NK-92 (cell line): ENCODE results near the gene CFAP46.

ENCODE experiments used
- DNase-seq: peaks from one replicate; lab custom pipeline; 2025; ENCODE audit not compliant: unreplicated experiment; lab: John Stamatoyannopoulos, UW

Gene CFAP46

GRCh38 chr10:132865851-132866600, 76.3 kb downstream of the CFAP46 start:
- DNase-seq: no peak

DNA sequence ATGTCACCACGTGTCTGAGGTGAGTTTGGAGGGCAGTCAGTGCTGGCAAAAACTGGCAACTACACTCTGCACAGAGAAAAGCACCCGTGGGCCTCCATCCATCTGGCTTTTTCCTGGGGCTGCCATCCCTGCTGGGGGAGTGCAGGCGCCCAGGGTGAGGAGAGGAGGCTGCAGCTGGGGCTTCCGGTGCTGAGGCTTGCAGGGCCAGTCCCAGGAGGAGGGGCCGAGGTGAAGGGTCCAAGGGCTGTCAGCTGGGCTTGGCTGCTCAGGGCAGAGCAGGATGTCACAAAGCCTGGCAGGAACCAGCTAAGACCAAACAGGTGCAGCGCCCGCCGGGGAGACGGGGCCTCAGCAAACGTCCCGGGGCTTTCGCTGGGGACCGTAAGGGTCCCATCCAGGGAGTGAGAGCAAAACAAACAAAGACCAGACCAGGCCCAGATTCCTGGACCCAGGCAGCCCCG, 77.2 kb downstream of the CFAP46 start:
- no peak for DNase-seq

GRCh38 chr10:132862485-132863420, 79.6 kb downstream of the CFAP46 start:
- DNase-seq: no peak

- DNase-seq: no peak
Observed at GRCh38 chr10:132861884-132862461, 80.4 kb downstream of the CFAP46 start.

- DNase-seq: no peak
Observed at GRCh38 chr10:132861116-132861691, 81.2 kb downstream of the CFAP46 start.

DNA sequence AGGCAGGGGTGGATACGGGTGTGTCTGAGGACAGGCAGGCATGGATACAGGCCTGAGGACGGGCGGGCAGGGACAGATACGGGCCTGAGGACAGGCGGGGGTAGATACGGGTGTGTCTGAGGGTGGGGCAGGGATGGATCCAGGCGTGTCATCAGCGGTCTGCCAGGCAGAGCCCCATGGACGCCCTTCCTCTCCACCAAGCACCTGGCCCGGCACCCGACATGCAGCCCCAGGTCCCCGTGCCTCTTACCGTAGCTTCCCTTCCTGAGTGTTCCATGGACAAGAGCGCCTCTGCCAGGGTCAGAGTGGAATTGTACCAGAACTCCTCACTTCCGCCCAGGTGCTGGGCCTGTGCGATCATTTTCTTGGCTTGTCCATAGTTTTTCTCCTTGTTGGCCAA, 81.8 kb downstream of the CFAP46 start:
- DNase-seq: no peak

- no peak for DNase-seq
Observed at GRCh38 chr10:132859084-132859855, 83.1 kb downstream of the CFAP46 start.

DNA sequence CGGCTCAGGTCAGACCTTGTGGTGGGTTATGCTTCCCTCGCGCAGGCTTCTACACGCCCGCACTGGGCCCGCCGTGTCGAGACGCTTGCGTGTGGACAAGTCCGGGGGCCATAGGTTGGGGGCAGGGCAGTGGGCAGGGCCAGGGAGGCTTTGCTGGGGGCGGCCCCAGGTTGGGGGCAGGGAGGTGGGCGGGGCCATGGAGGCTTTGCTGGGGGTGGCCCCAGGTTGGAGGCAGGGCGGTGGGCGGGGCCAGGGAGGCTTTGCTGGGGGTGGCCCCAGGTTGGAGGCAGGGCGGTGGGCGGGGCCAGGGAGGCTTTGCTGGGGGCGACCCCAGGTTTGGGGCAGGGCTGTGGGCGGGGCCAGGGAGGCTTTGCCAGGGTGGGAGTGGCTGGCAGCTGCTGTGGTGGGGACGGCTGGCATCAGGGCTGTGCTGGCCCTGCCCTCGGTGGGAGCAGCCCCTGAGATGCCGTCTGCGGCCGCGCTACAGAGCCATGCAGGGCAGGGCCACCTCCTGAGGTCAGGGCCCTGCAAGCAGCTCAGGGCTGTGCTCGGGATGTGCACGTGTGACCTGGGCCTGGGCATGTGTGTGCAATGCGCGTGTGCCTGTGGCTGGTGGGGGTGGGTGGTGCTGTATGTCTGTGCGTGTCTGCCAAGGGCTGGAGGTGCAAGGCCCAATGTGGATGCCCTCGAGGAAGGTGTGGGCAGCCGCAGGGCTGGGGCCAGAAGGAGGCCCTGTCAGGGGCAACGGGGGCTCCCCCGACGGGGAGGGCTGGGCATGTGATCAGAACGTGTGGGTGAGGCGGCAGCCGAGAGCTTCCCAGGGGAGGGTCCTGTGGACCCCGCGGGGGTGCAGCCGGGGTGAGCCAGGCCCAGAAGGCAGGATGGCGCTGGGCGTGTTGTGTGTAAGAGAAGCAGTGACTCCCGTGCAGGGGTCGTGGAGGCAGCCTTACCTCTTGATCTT, 84.0 kb downstream of the CFAP46 start:
- no peak for DNase-seq

DNA sequence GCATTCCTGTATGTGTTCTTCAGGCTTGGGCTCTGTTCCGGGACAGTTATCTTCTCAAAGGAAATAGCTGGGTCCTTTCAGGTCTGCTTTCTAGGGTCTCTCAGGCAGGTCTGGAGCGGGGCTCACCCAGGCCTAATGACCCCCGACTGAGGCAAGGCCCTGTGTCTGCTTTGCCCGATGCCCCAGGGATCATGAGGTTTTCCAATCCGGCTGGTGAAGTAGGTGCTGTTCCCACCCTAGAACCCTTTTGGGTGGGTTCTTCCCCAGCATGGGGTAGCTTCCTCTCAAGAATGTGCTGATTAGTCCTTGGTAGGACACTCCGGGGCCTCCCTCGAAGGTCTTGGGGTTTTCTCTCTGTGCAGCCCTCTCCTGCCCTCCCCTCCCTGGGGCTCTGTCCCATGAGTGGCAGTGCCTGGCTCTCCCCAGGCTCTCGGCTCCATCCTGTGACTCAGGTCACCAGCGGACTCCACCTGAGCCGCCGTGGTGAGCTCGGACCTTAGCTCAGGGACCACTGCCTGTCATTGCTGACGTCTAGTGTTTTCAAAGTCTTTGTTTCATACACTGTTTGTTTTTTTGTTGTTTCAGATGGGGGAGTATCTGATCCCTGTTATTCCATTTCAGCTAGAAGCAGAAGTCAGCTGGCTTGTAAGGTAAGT, 85.4 kb downstream of the CFAP46 start:
- no peak for DNase-seq

DNA sequence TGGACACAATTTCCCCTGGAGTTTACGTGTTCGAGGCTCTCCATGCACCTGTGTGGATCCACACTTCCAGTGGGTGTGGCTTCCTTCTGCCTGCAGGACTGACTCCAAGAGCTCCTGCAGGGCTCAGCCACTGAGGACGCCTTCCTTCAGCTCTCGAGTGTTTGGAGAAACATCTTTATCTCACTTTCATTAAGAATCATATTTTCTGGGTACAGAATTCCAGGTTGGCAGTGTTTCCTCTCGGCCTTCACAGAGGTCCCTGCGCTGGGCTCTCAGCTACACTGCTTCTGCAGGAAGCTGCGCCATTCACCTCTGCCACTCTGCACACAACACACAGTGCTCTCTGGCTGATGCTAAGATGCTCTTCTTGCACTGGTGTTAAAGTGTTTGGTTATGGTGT, 86.5 kb downstream of the CFAP46 start:
- DNase-seq: no peak

GRCh38 chr10:132851451-132851850, 90.9 kb downstream of the CFAP46 start:
- no peak for DNase-seq

DNA sequence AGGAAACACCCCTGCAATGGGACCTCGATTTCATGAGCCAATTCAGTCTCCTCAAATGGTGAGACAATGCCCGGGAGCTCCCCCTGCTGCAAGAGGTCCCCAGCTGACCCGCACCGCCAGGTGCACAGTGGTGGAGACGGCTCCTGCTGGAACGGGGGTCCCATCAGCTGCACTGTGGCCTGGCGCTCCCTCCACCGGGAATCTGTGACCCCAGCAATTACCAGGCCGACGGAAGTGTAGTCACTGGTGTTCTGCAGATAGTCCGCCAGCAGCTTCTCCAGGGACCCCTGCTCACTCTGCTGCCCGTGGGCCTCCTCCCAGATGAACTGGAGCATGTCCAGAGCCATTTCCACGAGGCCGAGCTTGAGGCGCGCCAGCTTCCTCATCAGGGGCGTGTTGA, 91.5 kb downstream of the CFAP46 start:
- no peak for DNase-seq

DNA sequence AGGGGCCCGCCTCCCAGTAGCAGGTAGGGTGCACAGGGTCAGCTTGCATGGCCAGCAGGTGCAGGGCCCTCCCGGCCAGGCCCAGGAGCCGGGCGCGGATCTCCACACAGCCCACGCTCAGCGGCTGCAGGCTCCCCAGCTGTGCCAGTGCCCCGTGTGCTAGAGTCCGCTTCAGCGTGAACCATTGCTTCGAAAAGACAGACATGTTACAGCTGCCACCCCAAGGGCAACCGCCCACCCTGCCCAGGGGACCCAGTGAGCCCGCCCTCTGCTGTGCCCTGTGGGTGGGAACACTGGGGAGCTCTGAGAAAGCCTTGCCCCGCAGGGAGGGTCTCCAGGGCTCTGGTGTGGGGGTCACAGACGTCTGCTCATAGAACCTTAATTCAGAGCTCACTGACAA, 92.1 kb downstream of the CFAP46 start:
- no peak for DNase-seq

- DNase-seq: no peak
Observed at GRCh38 chr10:132849546-132850031, 92.8 kb downstream of the CFAP46 start.

- DNase-seq: no peak
Observed at GRCh38 chr10:132848951-132849545, 93.3 kb downstream of the CFAP46 start.

DNA sequence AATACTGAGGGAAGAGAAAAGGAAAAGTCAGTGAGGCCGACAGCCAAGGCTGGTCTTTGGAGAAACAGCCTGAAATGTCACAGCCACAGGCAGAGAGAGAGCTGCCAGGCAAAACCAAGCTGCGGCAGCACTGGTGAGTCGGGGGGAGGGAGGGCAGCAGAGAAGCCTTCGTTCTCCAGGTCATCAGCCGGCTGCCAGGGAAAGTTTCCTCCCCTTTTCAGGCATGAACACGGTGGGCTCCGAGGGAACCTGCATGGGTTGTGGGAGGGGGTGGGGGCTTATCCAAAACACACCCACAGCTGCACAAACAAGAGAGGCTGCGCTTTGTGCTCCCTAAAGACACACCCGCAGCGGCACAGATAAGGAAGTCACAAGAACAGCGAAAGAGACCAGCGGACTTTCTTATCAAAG, 94.1 kb downstream of the CFAP46 start:
- no peak for DNase-seq

DNA sequence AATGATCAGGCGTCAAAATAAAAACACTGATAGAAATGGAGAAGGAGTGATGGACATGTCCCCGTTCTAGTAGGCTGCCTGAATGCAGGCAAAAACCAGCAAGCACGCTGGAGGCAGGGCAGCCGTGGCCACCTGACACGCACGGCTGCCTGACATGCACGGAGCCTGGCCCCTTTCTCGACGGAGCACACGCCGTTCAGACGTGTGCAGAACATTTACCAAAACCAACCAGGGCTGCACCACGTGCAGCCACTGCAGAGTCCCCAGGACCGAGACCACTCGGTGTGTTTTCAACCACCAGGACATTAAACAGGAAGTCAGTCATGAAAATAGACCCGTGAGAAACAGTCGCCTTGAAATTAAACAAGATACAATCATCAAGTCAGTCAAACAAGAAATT, 94.5 kb downstream of the CFAP46 start:
- DNase-seq: no peak

DNA sequence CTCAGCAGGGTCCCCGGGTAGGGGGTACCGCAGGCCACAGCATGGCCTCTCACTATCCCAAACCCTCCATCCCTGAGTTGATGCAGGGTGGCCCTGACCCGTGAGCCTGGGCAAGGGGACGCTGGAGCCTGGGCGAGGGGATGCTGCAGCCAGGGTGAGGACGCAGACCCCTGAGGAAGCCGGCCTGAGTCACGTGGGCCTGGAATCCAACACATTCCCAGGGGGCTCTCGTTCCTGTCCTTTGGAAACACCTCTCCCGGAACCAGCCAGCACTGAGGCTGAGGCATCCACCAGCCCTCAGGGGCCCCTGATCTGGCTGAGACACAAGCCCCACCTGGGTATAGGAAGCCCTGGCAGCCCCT, 95.0 kb downstream of the CFAP46 start:
- DNase-seq: no peak
